Stimulated activated CD4-positive, alpha-beta T cell treated with anti-CD3 and anti-CD28 coated beads, Interleukin-12 subunit alpha, Interleukin-12 subunit beta, amount 100 ng/mL, for 48 hours (primary cell): ENCODE data around the gene MAPK11.

ENCODE experiments used
- DNase-seq, 3 donors: peaks; one replicate each; pipeline ENCODE4 v3.0.0-alpha.2; 2020; ENCODE audit warnings: low read depth in 2 of 3, low spot score in 1 of 3

MAPK11 gene

GRCh38 chr22:50269970-50270665, at the start of gene MAPK11:
MAPK11 (minus strand) TSS chr22:50270380; CDS start chr22:50270292, 88 bp downstream.
- peak in 2 of 3 donors; percentile 53 to 54 for DNase-seq

GRCh38 chr22:50319503-50319951, 49.3 kb upstream of the MAPK11 start:
- no peak for DNase-seq

DNA sequence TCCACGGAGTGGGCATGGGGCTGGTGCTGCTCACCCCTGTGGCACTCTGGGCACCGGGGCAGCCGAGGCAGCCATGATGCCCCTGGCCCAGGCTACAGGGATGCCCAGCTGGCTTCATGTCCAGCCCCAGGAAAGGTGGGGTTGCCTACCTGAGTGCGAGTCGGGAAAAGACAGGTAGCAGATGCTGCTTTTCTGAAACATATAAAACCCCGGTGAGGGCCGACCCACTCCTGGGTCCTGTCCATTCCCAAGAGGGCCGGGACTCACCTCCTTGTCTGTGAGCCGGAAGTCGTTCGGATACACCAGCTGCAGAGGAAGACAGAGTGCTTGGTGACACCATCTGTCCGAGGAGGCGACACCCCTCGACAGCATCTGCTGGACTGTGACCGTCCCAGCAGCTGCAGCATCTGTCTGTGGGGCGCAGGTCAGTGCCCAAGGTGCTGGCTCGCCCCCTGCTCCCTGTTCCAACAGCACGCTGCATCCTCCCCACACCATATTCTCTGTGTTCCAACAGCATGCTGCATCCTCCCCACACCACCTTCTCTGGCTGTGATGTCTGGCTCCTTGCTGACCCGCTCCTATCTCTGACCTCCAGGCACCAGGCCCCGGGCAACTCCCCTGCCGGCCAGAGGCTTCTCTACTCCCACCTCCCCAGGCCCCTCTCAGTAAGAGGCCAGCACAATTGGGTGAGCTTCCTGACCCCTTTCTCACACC, 48.7 kb upstream of the MAPK11 start:
- no peak for DNase-seq

DNA sequence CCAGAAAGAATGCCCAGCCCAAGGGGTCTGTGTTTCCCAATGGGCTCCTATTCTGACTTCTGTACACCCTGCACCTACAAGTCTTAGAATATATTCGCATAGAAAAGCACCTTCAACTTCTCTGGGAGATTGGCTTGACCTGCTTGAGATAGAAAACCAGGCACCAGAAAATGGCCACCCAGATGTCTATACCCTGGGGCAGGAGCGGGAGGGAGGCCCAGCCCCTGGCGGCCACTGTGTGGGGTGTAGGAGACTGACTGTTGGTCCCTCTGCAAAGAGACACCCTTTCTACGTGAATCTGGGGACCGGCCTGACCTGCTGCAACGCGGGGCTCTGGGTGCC, 48.1 kb upstream of the MAPK11 start:
- DNase-seq = no peak

GRCh38 chr22:50317674-50318073, 47.5 kb upstream of the MAPK11 start:
- DNase-seq = no peak

- no peak for DNase-seq
Observed at GRCh38 chr22:50317178-50317577, 47.0 kb upstream of the MAPK11 start.

GRCh38 chr22:50316114-50317065, 46.2 kb upstream of the MAPK11 start:
- no peak for DNase-seq

GRCh38 chr22:50315289-50316113, 45.3 kb upstream of the MAPK11 start:
- no peak for DNase-seq

GRCh38 chr22:50314455-50315288, 44.5 kb upstream of the MAPK11 start:
- DNase-seq = peak; percentile 56 to 66 (median 66)

DNA sequence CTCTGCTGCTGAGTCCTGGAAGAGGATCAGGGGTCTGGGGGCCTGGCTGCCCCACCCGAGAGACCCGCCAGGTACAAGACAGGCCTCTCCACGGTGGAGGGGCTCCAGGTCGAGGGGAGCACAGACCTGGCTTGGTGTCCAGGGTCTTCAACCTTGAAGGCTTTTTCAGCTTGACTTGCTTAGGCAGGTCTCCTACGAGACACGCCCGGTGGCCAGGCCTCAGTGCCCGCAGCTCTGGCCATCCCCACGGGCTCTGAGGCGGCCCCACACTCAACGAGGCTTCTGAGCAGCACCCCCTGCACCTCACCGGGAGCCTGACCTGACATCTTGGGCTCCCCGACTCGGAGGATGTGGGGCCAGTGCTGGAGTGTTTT, 43.9 kb upstream of the MAPK11 start:
- DNase-seq = no peak

GRCh38 chr22:50313600-50313999, 43.4 kb upstream of the MAPK11 start:
- no peak for DNase-seq

DNA sequence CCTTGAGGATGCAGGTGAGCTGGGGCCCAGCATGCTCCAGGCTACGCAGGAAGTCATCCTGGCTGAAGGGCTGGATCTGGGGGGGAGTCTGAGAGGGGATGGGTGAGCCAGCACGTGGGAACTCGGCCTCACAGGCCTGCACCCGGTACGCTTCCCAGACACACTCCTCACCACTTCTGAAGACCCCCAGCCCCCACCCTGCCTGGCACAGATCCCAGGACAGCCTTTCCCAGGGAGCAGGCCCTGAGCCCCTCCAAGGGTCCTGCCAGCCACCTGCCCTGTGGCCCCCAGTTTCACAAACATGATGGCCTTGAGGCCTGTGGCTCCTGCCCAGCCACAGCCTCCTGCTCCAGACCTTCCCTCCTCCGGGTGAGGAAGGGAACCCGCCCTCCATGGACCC, 42.8 kb upstream of the MAPK11 start:
- no peak for DNase-seq

DNA sequence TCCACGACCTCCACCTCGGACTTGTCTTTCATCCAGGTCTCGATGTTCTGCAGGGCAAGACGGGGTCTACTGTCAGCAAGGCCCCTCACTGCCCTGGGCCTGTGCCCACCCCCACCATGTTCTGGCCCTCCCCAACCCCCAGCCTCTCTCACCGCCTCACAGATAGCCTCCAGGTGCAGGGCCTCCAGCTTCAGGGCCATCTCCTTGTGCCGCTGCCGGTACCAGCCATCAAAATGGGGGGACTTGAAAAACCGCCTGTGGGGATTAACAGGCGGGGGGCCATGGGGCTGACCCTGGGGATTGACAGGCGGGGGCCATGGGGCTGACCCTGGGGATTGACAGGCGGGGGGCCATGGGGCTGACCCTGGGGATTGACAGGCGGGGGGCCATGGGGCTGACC, 42.2 kb upstream of the MAPK11 start:
- DNase-seq = no peak

- DNase-seq = no peak
Observed at GRCh38 chr22:50311606-50312351, 41.6 kb upstream of the MAPK11 start.

- no peak for DNase-seq
Observed at GRCh38 chr22:50310949-50311444, 40.8 kb upstream of the MAPK11 start.

GRCh38 chr22:50310031-50310722, 40.0 kb upstream of the MAPK11 start:
- DNase-seq = no peak

DNA sequence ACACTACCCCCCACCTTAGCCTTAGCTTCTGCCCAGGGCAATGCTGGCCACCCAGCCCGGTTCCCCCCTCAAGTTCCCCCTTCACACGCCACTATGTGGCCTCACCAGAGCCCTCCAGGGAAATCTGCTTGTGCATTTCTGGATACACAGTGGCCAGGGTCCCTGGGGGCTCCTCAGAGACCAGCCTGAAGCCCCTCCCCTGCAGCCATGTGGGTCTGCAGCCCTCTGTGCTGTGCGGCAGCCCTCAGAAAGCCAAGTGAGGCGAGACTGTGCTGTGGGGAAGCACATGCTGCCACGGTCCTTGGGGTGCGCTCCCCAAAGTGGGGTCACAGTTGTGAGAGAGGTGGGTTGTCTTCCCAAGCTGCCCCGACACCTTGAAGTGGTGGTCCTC, 39.4 kb upstream of the MAPK11 start:
- no peak for DNase-seq

DNA sequence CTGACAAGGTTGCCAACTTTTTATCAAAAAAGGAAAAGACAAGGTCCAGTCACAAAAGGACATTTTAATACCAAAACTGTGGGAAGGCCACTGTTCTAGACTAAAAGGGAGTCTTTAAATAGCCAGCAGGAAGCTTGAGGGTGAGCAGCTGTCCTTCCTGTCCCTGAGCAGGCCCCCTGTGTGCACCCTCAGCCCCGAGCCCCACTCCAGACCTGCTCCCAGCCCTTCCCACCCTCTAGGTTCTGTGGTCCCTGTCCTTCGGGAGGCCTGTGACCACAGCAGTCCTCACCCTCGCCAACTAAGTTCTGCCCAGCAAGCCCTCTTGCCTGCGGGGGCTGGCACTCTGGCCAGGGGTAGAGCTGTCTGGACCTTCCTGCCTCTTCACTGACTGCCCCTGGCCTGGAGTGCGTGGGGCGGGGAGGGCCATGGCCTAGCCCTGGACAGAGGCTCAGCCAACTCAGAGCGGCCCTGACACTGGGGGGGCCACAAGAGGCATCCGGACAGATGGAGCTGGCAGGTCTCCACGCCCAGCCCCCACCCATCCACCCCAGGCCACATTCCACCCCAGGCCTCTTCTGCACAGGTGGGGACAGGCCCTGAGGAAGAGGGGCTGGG, 38.9 kb upstream of the MAPK11 start:
- DNase-seq = no peak
